SK-N-MC (cell line): Measurements from ENCODE around the gene TNIK.

ENCODE experiments used
- DNase-seq: peaks from one replicate; pipeline ENCODE4 v3.0.0-alpha.2; 2011; ENCODE audit warnings: low read depth, low spot score
- H3K27ac ChIP-seq: fragments of 200-600 bp; sonication (generic); 2 replicates; pipeline ENCODE4 v1.5.1; 2016; ENCODE audit warnings: mixed run types
- H3K36me3 ChIP-seq: fragments of 200-600 bp; sonication (generic); 2 replicates; pipeline ENCODE4 v1.6.1; 2017; ENCODE audit warnings: antibody characterized with exemption, low read length, mixed read lengths; ENCODE audit not compliant: insufficient read depth
- H3K4me3 ChIP-seq: fragments of 200-600 bp; sonication (generic); 2 replicates; pipeline ENCODE4 v1.5.1; 2016
- H3K9ac ChIP-seq: fragments of 200-600 bp; sonication (generic); 2 replicates; pipeline ENCODE4 v1.8.0; 2017; ENCODE audit warnings: mixed run types, mixed read lengths; ENCODE audit not compliant: insufficient read length
- H3K9me3 ChIP-seq: fragments of 200-600 bp; sonication (generic); 2 replicates; pipeline ENCODE4 v1.6.1; 2017; ENCODE audit warnings: low read depth, mild to moderate bottlenecking, antibody characterized with exemption, low read length, moderate library complexity, mixed read lengths
- EZH2 ChIP-seq: fragments of 200-600 bp; sonication (generic); IDR thresholded peaks from one replicate; pipeline ENCODE4 v1.6.1; 2017; ENCODE audit warnings: antibody characterized with exemption
- FOXP2 ChIP-seq: optimal IDR thresholded peaks from 2 replicates; pipeline ENCODE3; 2011; ENCODE audit warnings: mild to moderate bottlenecking, moderate library complexity; ENCODE audit not compliant: insufficient read depth; ENCODE audit errors: extremely low read length, control extremely low read depth
- POLR2AphosphoS5 ChIP-seq: IDR thresholded peaks from 2 replicates; pipeline ENCODE4 v1.6.1; 2012; ENCODE audit warnings: mild to moderate bottlenecking, low read depth, low read length, borderline replicate concordance

TNIK gene

DNA sequence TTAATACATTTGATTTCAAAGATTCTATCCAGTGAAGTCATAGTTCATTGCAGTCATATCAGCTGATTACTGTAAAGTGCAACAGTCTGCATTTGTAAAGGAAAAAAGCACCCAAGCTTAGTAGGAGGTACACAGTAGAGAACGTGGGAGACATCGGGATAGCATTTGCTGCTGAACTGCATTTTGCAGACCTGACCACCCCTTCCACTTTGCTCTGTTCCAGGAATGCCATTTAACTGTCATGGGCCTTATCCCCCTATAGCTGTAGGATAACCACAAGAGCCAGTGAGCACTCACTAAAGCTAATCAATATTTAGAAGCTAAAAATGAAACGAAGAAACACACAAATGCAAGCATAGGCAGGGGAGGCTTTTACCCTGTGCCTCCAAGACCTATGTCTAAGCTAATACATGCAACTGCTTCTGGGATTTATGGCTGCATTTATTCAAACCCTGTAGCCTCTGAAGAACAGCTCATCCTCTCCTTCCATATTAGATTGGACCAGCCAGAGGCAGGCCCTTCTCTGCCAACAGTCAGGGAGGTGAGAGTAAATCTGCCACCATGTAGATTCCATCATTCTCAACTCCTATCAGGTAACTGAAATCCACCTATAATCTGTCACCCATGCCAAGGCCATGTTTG lies 23.0 kb downstream of the TNIK start:
- no peak overlapping the region for H3K4me3 ChIP-seq
- no peak for DNase-seq
- H3K27ac ChIP-seq, result no peak overlapping the region
- no peaks in the 10 kb centered on the region for H3K36me3 ChIP-seq
- no peak for TF ChIP-seq FOXP2
- no peak for TF ChIP-seq EZH2
- no peak for TF ChIP-seq POLR2AphosphoS5
- no peak overlapping the region for H3K9ac ChIP-seq
- H3K9me3 ChIP-seq, result no peaks in the 10 kb centered on the region

DNA sequence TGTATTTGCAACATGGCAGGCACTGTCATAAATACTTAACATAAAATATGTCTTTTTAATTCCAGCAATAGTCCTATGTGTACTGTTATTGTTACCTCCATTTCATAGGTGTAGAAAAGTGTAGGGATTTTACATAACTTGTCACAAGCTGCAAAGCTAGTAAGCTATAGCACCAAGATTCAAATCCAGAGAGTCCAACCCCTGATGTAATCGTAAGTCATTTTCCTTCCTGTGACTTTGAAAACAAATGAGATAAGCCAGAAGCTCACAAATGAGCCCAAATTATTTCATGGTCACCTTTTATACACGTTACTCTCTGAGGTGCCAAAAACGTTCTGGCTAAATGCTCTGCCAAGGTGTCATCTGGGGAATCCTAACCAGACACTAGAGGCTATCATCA lies 23.8 kb downstream of the TNIK start:
- H3K36me3 ChIP-seq, result no peaks in the 10 kb centered on the region
- H3K4me3 ChIP-seq, result no peak overlapping the region
- DNase-seq, result no peak
- H3K9ac ChIP-seq, result no peak overlapping the region
- no peaks in the 10 kb centered on the region for H3K9me3 ChIP-seq
- no peak overlapping the region for H3K27ac ChIP-seq
- no peak for TF ChIP-seq EZH2

DNA sequence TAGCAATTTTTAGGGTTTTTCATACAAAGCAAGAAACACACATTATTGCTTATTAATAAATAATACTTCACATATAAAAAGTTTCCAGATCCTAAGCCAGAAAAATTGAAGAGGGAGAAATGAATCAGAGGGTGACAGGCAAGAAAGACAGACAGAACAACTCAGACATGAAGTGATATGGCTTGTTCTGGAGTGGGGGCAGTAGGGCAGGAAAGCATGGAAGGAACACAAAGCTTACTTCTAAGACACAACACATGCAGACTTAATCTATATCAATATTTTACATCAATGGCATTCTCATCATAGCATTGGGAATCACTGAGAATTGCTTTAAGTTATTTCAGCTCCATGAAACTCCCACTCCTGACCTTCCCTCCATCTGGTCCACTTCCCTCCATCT lies 24.4 kb downstream of the TNIK start:
- H3K9ac ChIP-seq, result no peak overlapping the region
- no peak overlapping the region for H3K4me3 ChIP-seq
- H3K9me3 ChIP-seq, result no peaks in the 10 kb centered on the region
- H3K27ac ChIP-seq, result no peak overlapping the region
- no peak for DNase-seq
- no peak for TF ChIP-seq EZH2
- TF ChIP-seq FOXP2, result no peak
- TF ChIP-seq POLR2AphosphoS5, result no peak
- H3K36me3 ChIP-seq, result no peaks in the 10 kb centered on the region

DNA sequence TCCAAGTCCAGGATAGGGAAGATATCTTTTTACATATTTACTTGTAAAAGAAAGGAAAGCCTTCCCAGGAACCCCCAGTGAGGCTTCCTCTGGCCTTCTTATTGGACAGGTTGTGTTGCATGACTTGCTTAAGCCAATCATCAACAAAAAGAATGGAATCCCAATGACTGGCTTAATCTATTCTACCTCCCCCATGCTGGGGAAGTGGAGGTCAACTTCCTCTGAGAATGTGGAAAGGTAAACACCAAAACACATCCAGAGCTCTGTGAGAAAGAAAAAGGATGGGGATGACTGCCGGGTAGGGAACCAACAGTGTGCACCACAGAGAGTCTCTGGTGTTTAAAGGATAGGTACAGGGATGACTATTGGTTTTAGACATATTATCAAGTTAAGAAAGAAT lies 25.1 kb downstream of the TNIK start:
- Histone ChIP-seq H3K36me3 (no peaks in the 10 kb centered on the region), H3K9ac (no peak overlapping the region), H3K4me3 (no peak overlapping the region), H3K27ac (no peak overlapping the region), H3K9me3 (no peaks in the 10 kb centered on the region)
- TF ChIP-seq EZH2, result no peak
- TF ChIP-seq POLR2AphosphoS5, result no peak
- TF ChIP-seq FOXP2, result no peak
- no peak for DNase-seq

DNA sequence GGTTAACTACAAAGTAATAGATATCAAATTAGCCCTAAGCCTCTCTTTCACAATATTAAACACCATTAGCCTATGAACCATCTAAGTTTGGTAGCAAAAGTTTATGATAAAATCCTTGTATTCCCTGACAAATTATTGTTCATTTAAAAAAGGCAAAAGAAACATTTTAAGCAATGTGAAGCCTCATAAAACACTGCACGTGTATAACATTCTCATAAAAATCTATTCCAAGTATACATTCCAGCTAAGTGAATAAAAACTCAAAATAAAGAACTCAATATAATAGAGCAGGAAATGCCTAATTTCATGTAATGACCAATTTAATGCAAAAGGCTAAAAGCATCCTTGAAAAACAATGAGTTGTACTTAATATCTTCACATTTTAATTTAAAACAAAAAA lies 27.7 kb downstream of the TNIK start:
- no peak for DNase-seq
- H3K9ac ChIP-seq, result no peak overlapping the region
- H3K4me3 ChIP-seq, result no peak overlapping the region
- H3K36me3 ChIP-seq, result no peaks in the 10 kb centered on the region
- TF ChIP-seq FOXP2 (no peak), EZH2 (no peak), POLR2AphosphoS5 (no peak)
- H3K27ac ChIP-seq, result no peak overlapping the region
- H3K9me3 ChIP-seq, result no peaks in the 10 kb centered on the region

DNA sequence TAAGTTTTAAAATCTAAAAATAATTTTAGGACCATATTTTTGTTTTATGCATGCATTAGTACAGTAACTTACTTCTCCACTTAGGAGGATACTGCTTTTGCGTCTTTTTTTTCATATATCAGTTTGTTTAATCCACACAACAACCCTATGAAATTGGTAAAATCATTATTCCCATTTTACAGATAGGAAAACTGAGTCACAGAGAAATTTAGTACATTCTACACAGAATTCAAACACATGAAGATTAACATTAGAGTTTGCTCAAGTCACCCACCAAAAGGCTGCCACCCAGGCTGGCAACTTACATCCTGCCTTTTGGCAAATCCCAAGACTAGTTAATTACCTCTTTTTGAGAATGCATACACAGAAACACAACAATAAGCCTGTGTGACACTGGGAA lies 28.7 kb downstream of the TNIK start:
- H3K9ac ChIP-seq, result no peak overlapping the region
- no peaks in the 10 kb centered on the region for H3K36me3 ChIP-seq
- H3K4me3 ChIP-seq, result no peak overlapping the region
- H3K27ac ChIP-seq, result no peak overlapping the region
- DNase-seq, result no peak
- no peaks in the 10 kb centered on the region for H3K9me3 ChIP-seq
- TF ChIP-seq POLR2AphosphoS5 (no peak), EZH2 (no peak), FOXP2 (no peak)

DNA sequence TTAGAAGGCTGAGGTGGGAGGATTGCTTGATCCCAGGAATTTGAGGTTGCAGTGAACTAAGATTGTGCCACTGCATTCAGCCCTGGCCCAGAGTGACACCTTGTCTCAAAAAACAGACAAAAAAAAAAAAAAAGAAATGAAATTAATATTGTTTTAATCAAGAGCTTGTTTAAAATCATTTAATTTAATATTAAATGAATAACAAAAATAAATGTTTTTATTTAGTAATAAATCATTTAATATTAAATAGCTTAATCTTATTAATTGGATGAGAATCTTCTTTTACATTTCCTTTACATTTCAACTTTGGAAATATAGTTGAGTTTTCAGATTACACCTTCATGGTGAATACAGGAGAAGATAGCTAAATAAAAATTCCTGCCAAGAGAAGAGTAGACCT lies 29.7 kb downstream of the TNIK start:
- H3K4me3 ChIP-seq, result no peak overlapping the region
- no peaks in the 10 kb centered on the region for H3K36me3 ChIP-seq
- TF ChIP-seq EZH2 (no peak), POLR2AphosphoS5 (no peak), FOXP2 (no peak)
- no peaks in the 10 kb centered on the region for H3K9me3 ChIP-seq
- no peak overlapping the region for H3K9ac ChIP-seq
- DNase-seq, result no peak
- no peak overlapping the region for H3K27ac ChIP-seq

DNA sequence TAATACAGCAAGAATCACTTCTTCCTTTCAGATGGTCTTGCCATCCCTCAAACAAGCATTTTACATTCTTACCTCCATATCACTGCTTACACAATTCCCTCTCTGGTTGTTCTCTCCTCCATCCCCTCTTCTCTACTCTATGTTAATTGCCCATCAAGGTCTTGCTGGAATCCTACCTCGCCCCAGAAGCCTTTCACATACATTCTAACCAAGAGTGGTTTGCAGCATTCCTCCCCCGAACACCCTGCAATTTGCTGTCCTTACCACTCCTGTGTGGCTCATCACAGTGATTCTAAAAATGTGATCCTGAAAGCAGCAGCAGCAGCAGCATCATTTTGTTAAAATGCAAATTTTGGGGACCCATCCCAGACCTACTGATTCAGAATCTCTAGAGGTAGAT lies 30.6 kb downstream of the TNIK start:
- no peak for DNase-seq
- H3K9me3 ChIP-seq, result no peaks in the 10 kb centered on the region
- no peak overlapping the region for H3K4me3 ChIP-seq
- H3K36me3 ChIP-seq, result no peaks in the 10 kb centered on the region
- no peak overlapping the region for H3K9ac ChIP-seq
- no peak overlapping the region for H3K27ac ChIP-seq
- no peak for TF ChIP-seq EZH2
- no peak for TF ChIP-seq FOXP2
- no peak for TF ChIP-seq POLR2AphosphoS5

DNA sequence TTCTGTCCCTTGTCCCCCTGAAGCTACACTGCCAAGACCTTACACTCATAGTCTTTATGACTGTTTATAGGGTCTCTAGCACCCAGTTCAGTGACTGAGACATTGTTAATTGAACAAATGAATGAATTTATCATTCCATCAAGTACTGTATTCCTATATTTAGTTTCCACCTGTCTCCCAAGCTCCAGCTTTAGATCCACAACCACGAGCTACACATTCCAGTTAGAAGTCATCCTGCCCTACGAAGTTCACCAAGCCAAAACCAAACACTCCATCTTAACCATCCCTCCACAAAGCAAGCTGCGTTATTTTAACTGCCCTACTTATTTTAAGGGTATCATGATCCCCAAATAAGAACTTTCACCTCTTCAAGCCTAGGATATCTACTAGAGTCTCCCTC lies 31.3 kb downstream of the TNIK start:
- no peak for DNase-seq
- Histone ChIP-seq H3K36me3 (no peaks in the 10 kb centered on the region), H3K9ac (no peak overlapping the region), H3K27ac (no peak overlapping the region), H3K9me3 (no peaks in the 10 kb centered on the region), H3K4me3 (no peak overlapping the region)
- no peak for TF ChIP-seq POLR2AphosphoS5
- no peak for TF ChIP-seq EZH2
- no peak for TF ChIP-seq FOXP2

DNA sequence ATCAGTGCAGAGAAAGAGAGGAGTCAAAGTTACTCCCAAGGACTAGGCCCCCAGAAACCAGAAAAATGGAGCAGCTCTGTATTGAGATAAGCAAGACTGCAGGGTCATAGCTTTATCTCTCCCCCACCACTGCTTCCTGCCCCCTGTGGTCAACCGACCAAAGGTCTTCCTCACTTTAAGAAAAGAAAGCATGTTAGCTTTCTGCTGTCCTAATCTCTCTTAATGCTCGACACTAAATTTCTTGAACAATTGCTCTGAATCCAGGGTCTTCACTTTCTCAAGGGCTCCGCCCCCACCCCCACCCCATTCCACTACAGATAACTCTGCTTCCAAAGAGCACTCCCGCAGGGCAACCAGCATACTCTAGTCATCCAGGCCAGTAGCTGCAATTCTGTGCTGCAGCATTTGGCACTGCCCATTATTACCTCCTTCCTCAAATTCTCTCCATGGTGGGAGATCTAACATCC lies 31.9 kb downstream of the TNIK start:
- Histone ChIP-seq H3K9ac (no peak overlapping the region), H3K9me3 (no peaks in the 10 kb centered on the region), H3K27ac (no peak overlapping the region), H3K4me3 (no peak overlapping the region), H3K36me3 (no peaks in the 10 kb centered on the region)
- DNase-seq, result no peak
- no peak for TF ChIP-seq POLR2AphosphoS5
- no peak for TF ChIP-seq EZH2
- TF ChIP-seq FOXP2, result no peak
